Right cardiac atrium (tissue), 5 donors: ENCODE results near the gene GPR3. TPM values are rescaled to one million over a fixed set of nuclear protein-coding genes. Genes with fewer than 3 reads are reported as not detected.

ENCODE experiments used
- ATAC-seq, 2 donors: fragments of 200-7000 bp; cut with Tn5 transposase; one replicate each; pipeline versions ENCODE4 v1.8.0 to v1.9.1; 2020; ENCODE audit warnings: moderate library complexity in 2 of 2, mild to moderate bottlenecking in 1 of 2
- DNase-seq, 3 donors: peaks; one replicate each; pipeline ENCODE4 v3.0.0-alpha.2; 2020
- H3K27ac ChIP-seq: one replicate; pipeline ENCODE4 v1.5.1; 2013; ENCODE audit warnings: mild to moderate bottlenecking, low read length, control low read depth, moderate library complexity
- H3K27me3 ChIP-seq: one replicate; pipeline ENCODE4 v1.6.1; 2013; ENCODE audit not compliant: control insufficient read depth, insufficient read depth
- H3K4me1 ChIP-seq: one replicate; pipeline ENCODE4 v1.6.1; 2013; ENCODE audit warnings: low read length; ENCODE audit not compliant: control insufficient read depth, insufficient read depth
- H3K4me3 ChIP-seq: one replicate; pipeline ENCODE4 v1.5.1; 2013; ENCODE audit warnings: low read length, control low read depth
- H3K9me3 ChIP-seq: one replicate; pipeline ENCODE4 v1.6.1; 2013; ENCODE audit warnings: low read length; ENCODE audit not compliant: control insufficient read depth
- WGBS: extraction: QIAGEN DNeasy Blood & Tissue Kit; methylation state at CpG from one replicate; pipeline ENCODE4 v1.1.7; 2013; 5-methylcytosine and 5-hydroxymethylcytosine counted together
- intact Hi-C, 4 donors: fragments of 100-400 bp; cut with DNase I; formaldehyde crosslinking; loops; one replicate each; pipeline versions ENCODE4 v1.11.0 to v1.14.0; 2022 to 2023
- polyA plus RNA-seq: library from polyadenylated mRNA; stranded (reverse); fragments of 200-250 nt; gene quantifications from one replicate; pipeline ENCODE4 v1.2.3, GENCODE V29; 2013
- total RNA-seq, 4 donors: library from RNA; stranded (reverse); fragmentation: NEBNext Ultra II Directional; extraction: Animal tissue kit (Norgen Biotek cat#: 25700); gene quantifications; one replicate each; pipeline ENCODE4 v1.2.1, GENCODE V29; 2021
- donor health status: healthy with polysubstance abuse.
- donor health status: DM: no; HTN: yes; CAD: no.
- donor health status: DM: no; HTN: no; CAD: no.
- donor health status: DM: no; HTN: yes; CAD: no; lungs with severe emphysema.
- donor health status: DM: yes; HTN: yes; CAD: no.

GPR3 gene
- total and polyA plus RNA-seq, 5 donors: 0.46 to 3.3 (median 0.82) TPM

GRCh38 chr1:27413004-27413403 lies 20.6 kb downstream of the GPR3 start:
- 44% methylated on average over 4 of the region's 4 CpGs for WGBS
- Histone ChIP-seq H3K4me1 (peaks cover 12% of the 10 kb centered on the region), H3K9me3 (no peaks in the 10 kb centered on the region), H3K27me3 (no peaks in the 10 kb centered on the region), H3K4me3 (no peak overlapping the region), H3K27ac (peak overlapping the region; percentile 55)
- DNase-seq (peak in 1 of 3 donors; percentile 67), ATAC-seq (peak; percentile 70 to 79)
- intact Hi-C loops: no loop called here

- Histone ChIP-seq H3K4me3 (no peak overlapping the region), H3K9me3 (no peaks in the 10 kb centered on the region), H3K27ac (peak overlapping the region; percentile 33), H3K4me1 (peaks cover 12% of the 10 kb centered on the region), H3K27me3 (no peaks in the 10 kb centered on the region)
- intact Hi-C loops: no loop called here
- 92% methylated on average over 1 of the region's 1 CpG for WGBS
- DNase-seq: no peak
- no peak for ATAC-seq
Observed at GRCh38 chr1:27414091-27414490, 21.7 kb downstream of the GPR3 start.

- H3K9me3 ChIP-seq: no peaks in the 10 kb centered on the region
- H3K27me3 ChIP-seq: no peaks in the 10 kb centered on the region
- peak in 1 of 2 donors; percentile 36 for ATAC-seq
- H3K27ac ChIP-seq: peak overlapping the region; percentile 32
- 60% methylated on average over 3 of the region's 3 CpGs for WGBS
- intact Hi-C loops: loop anchor here in 1 of 4 donors (5.0 kb wide), 2 partner anchors 76 to 191 kb away; partner anchors contain the start of gene WASF2
- no peak for DNase-seq
- H3K4me3 ChIP-seq: no peak overlapping the region
- H3K4me1 ChIP-seq: peaks cover 12% of the 10 kb centered on the region
Observed at GRCh38 chr1:27416387-27417111, 24.1 kb downstream of the GPR3 start.

GRCh38 chr1:27417713-27418112 lies 25.3 kb downstream of the GPR3 start:
- peak overlapping the region; percentile 61 for H3K27ac ChIP-seq
- WGBS: 72% methylated on average over 3 of the region's 3 CpGs
- no peaks in the 10 kb centered on the region for H3K9me3 ChIP-seq
- DNase-seq (no peak), ATAC-seq (no peak)
- no peaks in the 10 kb centered on the region for H3K27me3 ChIP-seq
- peaks cover 12% of the 10 kb centered on the region for H3K4me1 ChIP-seq
- intact Hi-C loops: loop anchor here in 1 of 4 donors (5.0 kb wide), 2 partner anchors 75 to 190 kb away; partner anchors contain the start of gene WASF2
- no peak overlapping the region for H3K4me3 ChIP-seq

- H3K9me3 ChIP-seq: no peaks in the 10 kb centered on the region
- ATAC-seq (peak; percentile 92 to 94), DNase-seq (peak; percentile 81 to 89 (median 87))
- WGBS: 33% methylated on average over 14 of the region's 14 CpGs
- no peak overlapping the region for H3K4me3 ChIP-seq
- peaks cover 8% of the 10 kb centered on the region for H3K4me1 ChIP-seq
- H3K27ac ChIP-seq: peak overlapping the region; percentile 69
- no peaks in the 10 kb centered on the region for H3K27me3 ChIP-seq
- intact Hi-C loops: loop anchor here in 1 of 4 donors (5.0 kb wide), 2 partner anchors 74 to 189 kb away; partner anchors contain the start of gene WASF2
Observed at GRCh38 chr1:27418326-27419185, 26.1 kb downstream of the GPR3 start.

GRCh38 chr1:27423709-27424108 lies 31.3 kb downstream of the GPR3 start:
- ATAC-seq (no peak), DNase-seq (no peak)
- Histone ChIP-seq H3K27ac (no peak overlapping the region), H3K4me3 (no peak overlapping the region), H3K4me1 (peaks cover 10% of the 10 kb centered on the region), H3K27me3 (no peaks in the 10 kb centered on the region), H3K9me3 (no peaks in the 10 kb centered on the region)
- intact Hi-C loops: no loop called here
- WGBS: 62% methylated on average over 4 of the region's 4 CpGs

- Histone ChIP-seq H3K4me1 (peaks cover 19% of the 10 kb centered on the region), H3K27ac (peak overlapping the region; percentile 93)
- intact Hi-C loops: no loop called here
Observed at GRCh38 chr1:27427329-27427728, 34.9 kb downstream of the GPR3 start.

GRCh38 chr1:27427816-27428315 lies 35.4 kb downstream of the GPR3 start:
- Histone ChIP-seq H3K9me3 (no peaks in the 10 kb centered on the region), H3K4me3 (no peak overlapping the region), H3K27ac (peak overlapping the region; percentile 93), H3K4me1 (peaks cover 21% of the 10 kb centered on the region), H3K27me3 (no peaks in the 10 kb centered on the region)
- ATAC-seq: peak in 1 of 2 donors; percentile 5
- DNase-seq: no peak
- intact Hi-C loops: no loop called here
- 29% methylated on average over 2 of the region's 2 CpGs for WGBS

More at GRCh38 chr1:27427329-27427728, 34.9 kb downstream of the GPR3 start:
- ATAC-seq: no peak
- WGBS: 43% methylated on average over 2 of the region's 2 CpGs
- H3K4me3 ChIP-seq: no peak overlapping the region
- no peaks in the 10 kb centered on the region for H3K9me3 ChIP-seq
- no peak for DNase-seq
- no peaks in the 10 kb centered on the region for H3K27me3 ChIP-seq

GRCh38 chr1:27428316-27429028 lies 36.0 kb downstream of the GPR3 start:
- peak; percentile 64 to 68 for ATAC-seq
- Histone ChIP-seq H3K27ac (peak overlapping the region; percentile 93), H3K4me1 (peaks cover 21% of the 10 kb centered on the region), H3K9me3 (no peaks in the 10 kb centered on the region), H3K27me3 (no peaks in the 10 kb centered on the region), H3K4me3 (no peak overlapping the region)
- WGBS: 13% methylated on average over 17 of the region's 17 CpGs
- intact Hi-C loops: no loop called here
- peak in 2 of 3 donors; percentile 67 to 69 for DNase-seq

GRCh38 chr1:27429029-27429425 lies 36.6 kb downstream of the GPR3 start:
- ATAC-seq: peak in 1 of 2 donors; percentile 27
- 8% methylated on average over 2 of the region's 2 CpGs for whole genome bisulfite sequencing
- Histone ChIP-seq H3K27me3 (no peaks in the 10 kb centered on the region), H3K9me3 (no peaks in the 10 kb centered on the region), H3K4me1 (peaks cover 21% of the 10 kb centered on the region), H3K4me3 (no peak overlapping the region), H3K27ac (peak overlapping the region; percentile 81)
- intact Hi-C loops: no loop called here
- DNase-seq: no peak
